Fibroblast of skin of right biceps (primary cell): ENCODE data around the gene HLA-DRB5.
A peak's percentile ranks its signal among the peaks of the same experiment; 100 is the strongest.
"Not testable (repeated sequence)": the region's sequence is repeated elsewhere in the genome, so short reads cannot be mapped to it uniquely, and the experiment has no call there.

Source experiments
- DNase-seq: peaks from one replicate; pipeline ENCODE4 v3.0.0-alpha.2; 2013

HLA-DRB5 gene

GRCh38 chr6:32492351-32492750 is 37.7 kb downstream of the HLA-DRB5 start:
- no peak for DNase-seq

DNA sequence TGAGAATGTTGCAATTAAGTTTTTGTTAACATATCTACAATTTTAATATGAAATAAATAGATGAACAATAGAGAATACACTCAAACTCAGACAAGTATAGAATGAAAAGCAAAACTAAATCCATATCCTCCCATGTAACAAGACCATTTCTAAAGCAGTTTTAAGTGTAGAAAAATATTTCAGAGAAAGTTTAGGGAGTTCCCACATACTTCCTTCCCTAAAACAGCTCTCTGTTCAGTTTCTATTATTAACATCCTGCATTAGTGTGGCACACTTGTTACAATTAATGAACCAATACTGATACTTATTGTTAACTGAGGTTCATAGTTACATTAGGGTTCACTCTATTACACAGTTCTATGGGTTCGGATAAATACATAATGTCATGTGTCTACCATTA is 38.4 kb downstream of the HLA-DRB5 start:
- no peak for DNase-seq

GRCh38 chr6:32488083-32488482 is 42.0 kb downstream of the HLA-DRB5 start:
- DNase-seq, result no peak

GRCh38 chr6:32484614-32484998 is 45.5 kb downstream of the HLA-DRB5 start:
- DNase-seq, result no peak

DNA sequence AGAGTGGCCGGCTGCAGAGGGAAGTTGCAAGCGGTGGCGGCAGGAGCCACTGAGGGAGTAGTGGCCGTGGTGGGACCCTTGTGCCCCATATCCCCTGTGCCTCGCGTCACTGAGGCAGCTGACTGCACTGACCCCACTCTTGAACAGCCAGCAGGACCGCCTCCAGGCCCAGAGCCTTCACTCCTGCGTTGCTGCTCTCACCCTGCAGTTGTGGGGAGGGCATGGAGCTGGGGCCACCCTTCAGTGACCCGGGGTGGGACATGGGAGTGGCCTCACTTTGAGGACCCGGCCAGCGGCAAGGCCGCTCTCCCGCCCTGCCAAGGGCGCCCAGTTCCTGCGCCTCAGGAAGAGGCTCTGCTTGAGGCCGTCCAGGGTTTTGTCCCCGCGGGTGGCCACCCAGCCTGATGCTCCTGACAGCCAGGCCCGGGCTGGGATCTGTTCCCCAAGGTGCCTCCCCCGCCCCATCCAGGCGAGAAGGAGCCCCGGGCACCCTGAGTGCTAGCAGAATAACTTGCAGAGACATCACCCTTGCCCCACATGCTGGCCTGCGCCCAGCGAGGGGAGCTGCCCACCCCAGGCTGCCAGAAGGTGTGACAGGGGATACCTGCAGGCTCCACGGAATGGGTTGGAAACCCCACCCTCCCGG is 46.0 kb downstream of the HLA-DRB5 start:
- DNase-seq, result no peak

- no peak for DNase-seq
These were observed 54.5 kb downstream of the HLA-DRB5 start for GRCh38 chr6:32475392-32476206.

- DNase-seq, result peak; percentile 16
These were observed 56.4 kb downstream of the HLA-DRB5 start for GRCh38 chr6:32473376-32474348.

GRCh38 chr6:32472781-32473375 is 57.2 kb downstream of the HLA-DRB5 start:
- DNase-seq, result no peak

GRCh38 chr6:32467743-32468503 is 62.2 kb downstream of the HLA-DRB5 start:
- not testable (repeated sequence) for DNase-seq
